HUDEP-2 (cell line): ENCODE results near the gene SLC19A1.

ENCODE experiments used
- DNase-seq, 76 experiments: peaks; one replicate each; lab custom pipeline; 2025; ENCODE audit not compliant: unreplicated experiment in 76 of 76; lab: John Stamatoyannopoulos, UW

The SLC19A1 gene

DNA sequence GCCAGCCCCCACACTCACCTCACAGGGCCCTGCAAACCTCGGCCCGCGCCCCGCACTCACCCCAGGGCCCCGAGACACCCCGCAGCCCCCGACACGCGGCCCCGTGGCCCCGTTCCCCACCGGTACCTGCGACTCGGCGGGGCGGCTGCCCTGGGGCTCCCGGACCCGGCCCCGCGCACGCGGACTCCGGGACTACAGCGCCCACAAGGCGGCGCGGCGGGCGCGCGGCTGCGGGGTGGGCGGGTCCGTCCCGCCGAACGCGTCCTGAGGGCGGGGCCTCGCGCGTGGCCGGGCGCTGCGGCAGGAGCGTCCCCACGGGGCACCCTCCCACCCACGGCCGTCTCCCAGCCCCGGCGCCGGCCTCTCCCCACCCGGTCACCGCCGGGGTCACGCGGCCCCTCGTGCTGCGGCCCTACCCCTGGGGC lies at the start of gene SLC19A1:
SLC19A1 (minus strand) TSS at position 199 of the 425 bp plus-strand sequence. CDS start 4,481 bp downstream, outside the sequence.
- peak in 55 of 76 experiments; percentile 12 to 80 (median 57) for DNase-seq

DNA sequence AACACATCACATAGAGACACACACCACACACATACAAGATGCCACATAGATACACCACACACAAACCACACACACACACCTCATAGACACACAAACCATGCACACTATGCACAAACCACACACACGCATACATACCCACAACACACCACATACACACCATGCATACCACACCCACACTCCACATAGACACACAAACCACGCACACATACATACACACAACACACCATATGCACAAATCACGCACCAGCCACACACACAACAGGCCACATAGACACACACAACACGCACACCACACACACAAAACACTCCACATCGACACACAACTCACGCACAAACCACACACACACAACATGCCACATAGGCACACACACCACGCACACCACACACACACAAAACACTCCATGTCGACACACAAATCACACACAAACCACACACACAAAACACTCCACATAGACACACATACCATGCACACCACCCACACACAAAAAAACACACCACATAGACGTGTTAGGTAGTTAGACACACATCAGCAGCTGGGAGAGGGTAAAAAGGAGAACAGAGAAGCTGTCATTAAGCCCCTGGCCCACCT lies 49.5 kb upstream of the SLC19A1 start:
- no peak for DNase-seq

DNA sequence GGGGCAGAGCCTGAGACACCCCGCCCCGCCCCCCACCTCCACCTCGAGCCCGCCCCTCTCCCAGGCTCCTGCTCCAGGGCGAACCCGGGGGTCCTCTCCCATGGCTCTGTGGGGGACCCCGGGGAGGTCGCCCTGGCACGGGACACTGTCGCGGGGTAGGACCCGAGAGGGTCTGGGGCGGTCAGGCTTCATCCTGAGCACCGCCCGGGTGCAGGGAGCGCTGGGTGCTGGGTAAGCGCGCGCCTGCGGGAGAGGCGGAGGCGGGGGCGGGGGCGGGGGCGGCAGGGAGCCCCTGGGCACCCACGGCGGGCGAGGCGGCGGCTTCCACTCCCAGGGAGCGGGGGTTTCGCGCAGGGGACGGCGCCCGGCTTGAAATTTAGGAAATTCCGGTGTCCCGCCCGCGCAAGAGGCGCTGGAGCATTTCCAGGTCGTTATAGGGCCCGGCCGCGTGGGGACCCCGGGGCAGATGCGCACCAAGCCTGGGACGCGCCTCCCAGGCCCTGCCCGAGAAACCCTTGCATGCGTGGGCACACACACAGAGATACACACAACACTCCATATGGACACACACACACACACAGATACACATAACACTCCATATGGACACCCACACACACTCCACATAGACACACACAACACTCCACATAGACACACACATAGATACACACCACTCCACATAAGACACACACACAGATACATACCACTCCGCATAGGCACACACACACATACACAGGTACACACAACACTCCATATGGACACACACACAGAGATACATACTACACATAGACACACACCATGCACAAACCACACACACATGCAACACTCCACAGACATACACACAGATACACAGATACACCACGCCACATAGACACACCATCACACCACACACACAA lies 48.7 kb upstream of the SLC19A1 start:
- DNase-seq: peak in 14 of 76 experiments; percentile 18 to 52 (median 31)

DNA sequence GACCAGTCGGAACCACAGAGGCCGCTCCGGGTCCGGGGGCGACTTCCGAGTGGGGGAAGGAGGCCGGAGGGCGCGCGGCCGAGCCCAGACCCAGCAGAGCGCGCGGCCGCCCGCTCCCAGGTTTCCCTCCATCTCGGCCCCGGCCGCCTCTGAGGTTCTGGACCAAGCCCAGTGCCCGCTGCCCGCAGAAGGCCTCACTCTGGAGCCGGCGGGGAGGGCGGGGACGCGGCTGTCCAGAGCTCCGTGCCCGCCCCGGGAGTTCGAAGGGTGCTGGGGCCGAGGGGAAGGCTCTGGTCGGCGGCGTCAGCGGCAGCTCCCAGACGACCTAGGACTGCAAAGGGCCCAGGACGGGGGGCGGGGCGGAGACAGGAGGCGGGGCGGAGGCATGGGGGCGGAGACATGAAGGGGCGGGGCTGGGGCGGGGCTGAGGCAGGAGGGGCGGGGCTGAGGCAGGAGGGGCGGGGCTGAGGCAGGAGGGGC lies 48.0 kb upstream of the SLC19A1 start:
- peak in 30 of 76 experiments; percentile 4 to 68 (median 32) for DNase-seq

DNA sequence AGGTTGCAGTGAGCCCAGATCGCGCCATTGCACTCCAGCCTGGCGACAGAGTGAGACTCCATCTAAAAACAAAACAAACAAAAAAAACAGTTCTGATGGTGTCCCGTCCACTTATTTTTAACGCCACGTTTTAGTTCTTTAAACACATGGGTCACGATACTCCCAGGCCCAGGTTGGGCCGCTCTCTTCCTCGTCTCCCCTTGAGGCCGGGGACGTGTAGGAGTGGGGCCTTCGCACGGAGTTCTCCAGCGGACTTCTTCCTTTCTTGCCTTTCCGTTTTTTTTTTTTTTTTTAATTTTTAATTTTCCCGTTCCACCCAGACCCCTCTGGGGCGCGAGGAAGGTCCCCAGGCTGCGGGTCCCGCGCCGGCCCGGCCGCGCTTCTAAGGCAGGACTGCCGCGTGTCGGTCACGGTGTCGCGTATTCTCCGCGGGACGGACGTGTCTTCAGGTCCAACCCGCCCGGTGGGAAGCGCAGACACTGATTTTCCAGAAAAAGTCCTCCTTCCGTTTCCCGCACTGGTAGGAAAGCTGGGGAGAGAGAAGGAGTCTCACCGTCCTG lies 47.5 kb upstream of the SLC19A1 start:
- DNase-seq: no peak

DNA sequence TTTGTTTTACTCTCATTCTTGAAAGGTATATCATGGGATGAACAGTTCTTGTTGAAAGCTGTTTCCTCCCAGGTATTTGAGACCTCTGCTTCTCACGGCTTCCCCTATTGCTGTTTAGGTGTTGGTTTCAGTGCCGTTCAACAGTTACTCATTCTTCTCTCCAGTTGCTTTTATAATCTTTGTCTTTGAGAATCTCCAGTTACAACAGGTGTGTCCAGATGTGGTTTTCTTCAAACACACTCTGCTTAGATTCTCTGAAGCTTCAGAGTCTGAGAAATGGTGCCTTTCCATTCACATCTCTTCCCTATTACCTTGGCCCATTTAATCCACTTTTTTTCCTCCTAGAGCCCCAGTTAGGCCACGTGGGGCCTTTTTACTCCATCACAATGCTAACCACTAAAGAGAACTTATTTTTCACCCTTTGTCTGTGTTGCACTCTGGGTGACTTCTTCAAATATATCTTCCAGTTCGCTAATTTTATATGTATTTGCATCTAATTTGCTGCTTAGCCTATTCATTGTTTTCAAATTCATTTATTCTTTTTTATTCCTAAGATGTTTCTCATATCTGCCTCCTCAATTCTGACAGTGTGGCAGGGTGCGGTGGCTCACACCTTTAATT lies 46.7 kb upstream of the SLC19A1 start:
- DNase-seq: no peak

DNA sequence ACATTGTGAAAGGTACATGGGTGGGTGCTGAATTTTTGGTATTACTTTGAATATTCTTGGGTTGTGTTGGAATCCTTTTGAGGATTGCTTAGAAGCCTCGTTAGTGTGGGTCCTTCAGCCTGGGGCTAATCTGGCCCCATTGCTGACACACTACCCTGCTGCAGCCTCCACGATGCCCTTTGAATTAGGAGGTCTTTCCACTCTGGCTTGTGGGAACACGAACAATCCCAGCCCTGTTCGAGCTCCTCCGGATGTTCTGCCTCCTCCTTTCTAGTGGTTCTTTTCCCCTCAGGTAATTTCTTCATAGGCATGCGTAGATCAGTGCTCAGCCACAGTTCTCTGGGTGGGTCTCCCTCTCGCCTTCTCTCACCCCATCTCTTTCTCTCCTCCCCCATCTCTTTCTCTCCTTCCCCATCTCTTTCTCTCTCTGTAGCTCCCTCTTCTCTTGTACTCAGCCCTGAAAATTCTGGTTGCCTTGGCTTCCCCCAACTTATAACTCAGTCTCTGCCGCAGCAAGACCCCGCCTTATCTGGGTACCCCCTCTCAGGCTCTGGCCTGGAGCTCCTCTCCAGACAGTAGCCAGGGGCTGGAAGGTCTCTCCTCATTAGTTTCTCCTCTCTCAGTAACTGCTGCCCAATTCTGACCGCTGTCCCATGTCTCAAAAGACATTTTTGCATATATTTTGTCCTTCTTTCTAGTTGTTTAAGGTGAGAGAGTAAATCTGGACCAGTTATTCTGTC lies 46.0 kb upstream of the SLC19A1 start:
- no peak for DNase-seq

DNA sequence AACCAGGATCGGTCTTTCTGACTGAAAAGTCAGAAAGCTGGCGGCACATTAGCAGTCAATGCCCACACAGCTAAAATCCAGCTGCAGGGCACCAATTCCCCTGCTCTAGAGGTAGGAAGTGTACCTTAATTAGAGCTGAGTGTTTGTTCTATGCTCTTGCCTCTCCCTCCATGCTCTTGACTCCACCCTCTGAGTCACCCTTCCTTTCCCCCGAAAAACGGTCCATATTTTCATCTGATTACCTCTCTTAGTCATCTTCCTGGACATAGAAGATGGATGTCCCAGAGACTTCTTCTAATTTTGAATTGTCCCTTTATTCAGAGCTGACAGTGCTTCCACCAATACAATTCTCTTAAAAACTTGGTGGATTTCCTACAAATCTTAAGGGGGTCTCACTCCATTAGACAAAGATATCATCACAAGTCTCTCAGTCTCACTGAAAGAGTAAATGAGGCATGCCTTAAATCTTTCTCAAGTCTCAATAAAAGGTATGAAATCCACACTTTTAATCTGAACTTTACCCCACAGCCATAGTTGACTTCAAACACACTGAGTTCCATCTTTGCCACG lies 44.1 kb upstream of the SLC19A1 start:
- DNase-seq: no peak

DNA sequence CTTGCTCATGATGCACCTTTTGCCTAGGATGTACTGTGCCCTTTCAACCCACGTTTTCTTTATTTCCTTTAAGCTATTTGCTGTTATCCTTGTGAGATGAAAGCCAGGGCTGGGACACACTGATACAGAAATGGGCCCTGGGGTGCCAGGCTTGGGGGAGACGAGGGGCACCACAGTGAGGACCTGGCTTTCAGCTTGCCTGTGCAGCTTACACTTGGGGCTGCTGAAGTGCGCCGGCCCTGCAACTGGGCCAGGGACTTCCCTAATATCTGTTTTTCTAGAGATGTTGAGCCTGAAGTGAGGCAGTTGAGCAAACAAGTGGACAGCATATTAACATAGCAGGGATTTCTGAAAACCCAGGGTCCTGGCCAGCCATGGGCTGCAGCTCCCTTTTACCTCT lies 42.5 kb upstream of the SLC19A1 start:
- no peak for DNase-seq

DNA sequence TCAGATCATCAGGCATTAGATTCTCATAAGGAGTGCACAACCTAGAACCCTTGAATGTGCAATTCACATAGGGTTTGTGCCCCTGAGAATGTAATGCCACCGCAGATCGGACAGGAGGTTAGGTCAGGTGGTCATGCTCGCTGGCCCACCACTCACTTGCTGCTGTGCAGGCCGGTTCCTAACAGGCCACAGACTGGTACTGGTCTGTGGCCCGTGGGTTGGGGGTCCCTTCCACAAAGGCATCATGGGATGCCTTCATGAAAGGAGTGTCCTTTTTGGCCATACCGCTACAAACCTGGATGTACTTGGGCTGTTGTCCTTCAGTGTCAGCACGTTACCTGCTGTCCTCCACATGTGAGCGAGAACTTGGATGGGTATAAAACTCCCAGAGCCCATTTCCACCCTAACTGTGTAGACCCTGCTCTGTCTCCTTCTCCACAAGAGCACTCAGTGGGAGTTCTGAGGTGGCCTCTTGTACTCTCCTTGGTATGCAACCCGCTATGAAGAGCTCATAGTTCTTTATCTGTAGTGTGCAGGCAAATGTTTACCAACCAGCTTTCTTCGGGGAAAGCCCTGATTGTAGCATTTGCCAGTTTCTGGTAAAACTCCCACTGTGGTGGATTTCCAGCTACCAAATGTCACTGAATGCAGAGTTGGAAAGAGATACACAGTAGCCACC lies 41.7 kb upstream of the SLC19A1 start:
- no peak for DNase-seq

DNA sequence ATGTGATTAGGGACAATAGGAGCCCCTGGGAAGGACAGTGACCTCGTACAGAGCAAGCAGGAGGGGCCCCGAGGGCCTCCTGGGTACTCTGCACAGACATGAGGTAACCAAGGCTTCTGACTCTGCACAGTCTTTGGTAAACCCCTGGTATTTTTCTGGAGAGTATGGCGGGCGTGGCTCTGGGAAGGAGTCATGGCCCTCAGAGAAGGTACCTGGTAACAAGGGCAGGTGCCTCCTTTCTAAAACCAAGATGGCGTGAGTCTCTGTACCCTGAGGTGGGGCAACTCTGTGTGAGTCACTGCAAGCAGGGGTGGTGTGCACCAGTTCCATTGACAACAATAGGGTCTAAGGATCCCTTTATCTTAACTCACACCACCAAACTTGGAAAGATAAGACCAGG lies 39.9 kb upstream of the SLC19A1 start:
- peak in 8 of 76 experiments; percentile 8 to 47 (median 20) for DNase-seq

DNA sequence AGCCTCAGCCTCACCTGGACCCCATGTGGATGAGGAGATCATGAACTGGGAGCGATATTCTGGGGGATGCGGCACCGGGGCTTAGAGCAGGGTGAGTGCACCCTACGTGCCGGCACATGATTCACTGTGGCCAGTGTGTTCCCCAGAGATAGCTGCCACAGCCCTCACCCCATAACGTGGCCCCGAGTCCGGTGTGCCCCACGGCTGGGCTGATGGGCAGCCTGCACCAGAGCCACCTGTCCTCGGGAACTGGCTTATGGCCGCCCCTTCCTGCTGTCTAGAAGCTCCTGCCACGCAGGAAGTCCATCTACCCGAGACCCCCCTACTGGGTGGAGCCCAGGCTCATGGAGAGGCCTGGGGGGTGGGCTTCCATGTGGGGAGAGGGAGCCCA lies 39.1 kb upstream of the SLC19A1 start:
- no peak for DNase-seq

DNA sequence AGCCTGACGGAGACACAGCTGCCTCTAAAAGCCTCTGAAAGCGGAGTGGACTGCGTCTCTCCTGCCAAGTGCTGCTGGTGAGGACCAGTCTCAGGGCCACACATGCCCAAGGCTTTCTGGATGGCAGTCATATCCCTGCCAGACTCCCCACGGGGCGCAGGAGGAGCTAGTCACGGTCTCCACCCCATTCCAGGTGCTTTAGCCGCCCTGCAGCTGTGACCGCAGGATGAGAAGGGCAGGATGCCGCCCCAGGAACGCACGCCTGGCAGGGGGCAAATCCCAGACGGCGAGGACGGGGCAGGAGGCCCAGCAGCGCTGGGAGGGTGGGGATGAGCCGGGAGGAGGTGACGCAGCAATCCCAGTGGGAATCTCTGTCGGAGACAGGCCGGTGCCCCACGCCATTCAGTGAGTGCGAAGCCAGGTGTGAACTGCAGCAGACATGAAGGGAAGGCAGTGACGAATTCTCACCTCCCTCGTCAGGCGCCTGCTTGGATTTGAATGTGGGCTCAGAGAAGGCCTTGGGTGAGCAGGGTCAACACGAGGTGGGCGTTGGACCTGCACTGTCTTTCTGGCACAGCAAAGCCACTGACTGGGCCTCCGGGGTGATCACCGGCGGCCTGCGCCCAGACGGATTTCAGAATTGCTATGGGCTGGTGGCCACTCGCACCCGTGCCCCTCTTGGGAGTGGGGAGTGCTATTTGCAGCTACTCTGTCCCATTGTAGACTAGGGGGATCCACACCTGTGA lies 38.5 kb upstream of the SLC19A1 start:
- DNase-seq: no peak

DNA sequence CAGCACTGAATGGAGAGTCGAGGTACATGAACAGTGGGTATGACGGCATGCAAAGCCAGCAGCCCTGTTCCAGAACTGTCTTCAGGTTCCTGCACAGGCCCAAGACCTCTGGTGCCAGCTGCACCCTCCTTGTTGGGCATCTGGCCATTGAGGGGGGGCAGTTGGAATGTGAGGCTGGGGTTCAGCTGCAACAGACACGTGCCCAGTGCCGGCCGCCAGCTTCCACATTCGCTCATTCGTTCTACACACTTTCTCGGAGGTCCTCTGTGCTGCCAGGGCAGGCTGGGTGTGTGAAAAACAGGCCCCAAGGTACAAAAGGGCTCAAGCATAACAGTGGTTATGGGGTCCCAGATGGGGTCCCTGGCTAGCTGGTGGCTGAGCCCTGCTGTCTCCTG lies 37.9 kb upstream of the SLC19A1 start:
- no peak for DNase-seq

DNA sequence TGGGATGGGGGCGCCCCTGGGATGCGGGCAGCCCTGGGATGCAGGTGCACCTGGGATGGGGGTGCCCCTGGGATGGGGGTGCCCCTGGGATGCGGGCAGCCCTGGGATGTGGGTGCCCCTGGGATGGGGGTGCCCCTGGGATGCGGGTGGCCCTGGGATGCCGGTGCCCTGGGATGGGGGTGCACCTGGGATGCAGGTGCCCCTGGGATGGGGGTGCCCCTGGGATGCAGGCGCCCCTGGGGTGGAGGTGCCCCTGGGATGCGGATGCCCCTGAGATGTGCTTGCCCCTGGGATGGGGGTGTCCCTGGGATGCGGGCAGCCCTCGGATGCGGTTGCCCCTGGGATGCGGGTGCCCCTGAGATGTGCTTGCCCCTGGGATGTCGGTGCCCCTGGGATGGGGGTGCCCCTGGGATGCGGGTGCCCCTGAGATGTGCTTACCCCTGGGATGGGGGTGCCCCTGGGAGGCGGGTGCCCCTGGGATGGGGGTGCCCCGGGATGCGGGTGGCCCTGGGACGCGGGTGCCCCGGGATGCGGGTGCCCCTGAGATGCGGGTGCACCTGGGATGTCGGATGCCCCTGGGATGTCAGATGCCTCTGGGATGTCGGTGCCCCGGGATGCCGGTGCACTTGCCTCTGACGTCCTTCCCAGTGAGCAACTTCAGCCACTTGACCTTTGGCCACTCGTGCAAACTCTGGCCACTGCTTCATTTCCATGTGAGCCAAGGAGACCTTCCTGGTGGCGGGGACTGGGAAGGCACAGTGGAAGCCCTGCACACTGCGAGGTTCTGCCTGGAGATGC lies 37.3 kb upstream of the SLC19A1 start:
- DNase-seq: no peak

DNA sequence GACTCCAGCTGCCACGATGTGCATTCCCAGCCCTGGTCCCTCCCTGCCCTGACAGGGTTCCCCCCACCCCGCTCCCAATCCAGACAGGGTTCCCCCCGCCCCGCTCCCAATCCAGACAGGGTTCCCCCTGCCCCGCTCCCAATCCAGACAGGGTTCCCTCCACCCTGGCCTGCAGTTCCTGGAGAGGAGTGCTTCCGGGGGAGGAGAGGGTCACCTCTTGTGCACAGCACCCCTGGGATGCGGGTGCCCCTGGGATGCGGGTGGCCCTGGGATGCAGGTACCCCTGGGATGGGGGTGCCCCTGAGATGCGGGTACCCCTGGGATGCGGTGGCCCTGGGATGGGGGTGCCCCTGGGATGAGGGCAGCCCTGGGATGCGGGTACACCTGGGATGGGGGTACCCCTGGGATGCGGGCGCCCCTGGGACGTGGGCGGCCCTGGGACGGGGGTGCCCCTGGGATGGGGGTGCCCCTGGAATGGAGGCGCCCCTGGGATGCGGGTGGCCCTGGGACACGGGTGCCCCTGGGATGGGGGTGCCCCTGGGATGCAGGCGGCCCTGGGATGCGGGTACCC lies 36.7 kb upstream of the SLC19A1 start:
- DNase-seq: no peak

DNA sequence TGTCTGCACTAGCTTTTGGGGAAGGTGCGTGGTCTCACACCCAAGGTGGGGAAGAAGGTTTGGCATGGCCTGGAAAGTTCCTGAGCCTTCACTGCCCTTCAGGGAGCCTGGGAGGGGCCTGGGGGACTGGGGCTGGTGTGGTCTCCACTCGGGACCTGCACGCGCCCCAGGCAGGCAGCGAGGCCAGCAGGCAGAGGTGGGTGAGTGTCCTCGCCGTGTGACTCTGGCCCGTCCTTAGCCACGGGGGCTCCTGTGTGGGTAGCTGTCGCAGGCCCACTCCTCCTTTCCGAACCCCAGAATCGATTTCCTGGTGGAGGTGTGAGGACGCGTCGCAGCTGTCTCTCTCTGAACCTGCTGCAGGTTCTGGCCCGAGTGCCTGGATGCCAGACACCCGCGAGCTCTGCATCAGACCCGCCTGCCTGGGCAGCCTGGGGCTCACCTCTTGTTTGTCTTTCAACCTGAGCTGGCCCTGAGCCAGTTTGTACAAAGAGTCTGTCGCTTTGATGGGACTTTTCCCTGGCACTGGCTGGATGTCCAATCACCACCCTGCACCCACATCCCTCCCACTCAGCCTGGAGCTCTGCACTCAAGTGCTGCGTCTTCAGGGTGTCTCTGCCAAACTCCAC lies 36.0 kb upstream of the SLC19A1 start:
- no peak for DNase-seq
